A549 (cell line): ENCODE data around the gene GRM5.

ENCODE experiments used
- CBX2 ChIP-seq: fragments of 200-600 bp; sonication (generic); IDR thresholded peaks from 2 replicates; pipeline ENCODE4 v1.6.1; 2016; ENCODE audit warnings: low read depth, mild to moderate bottlenecking, borderline replicate concordance
- CBX8 ChIP-seq: fragments of 200-600 bp; sonication (generic); IDR thresholded peaks from 2 replicates; pipeline ENCODE4 v1.6.1; 2016
- CHD4 ChIP-seq: fragments of 200-600 bp; sonication (generic); IDR thresholded peaks from 2 replicates; pipeline ENCODE4 v1.6.1; 2016; ENCODE audit warnings: antibody characterized with exemption, mild to moderate bottlenecking, borderline replicate concordance
- CTCF ChIP-seq: fragments of >200 bp; sonication (Bioruptor Twin); formaldehyde crosslinking; IDR thresholded peaks from 3 replicates; pipeline ENCODE4 v1.5.1; 2016
- E2F6 ChIP-seq: IDR thresholded peaks from 2 replicates; pipeline ENCODE4 v1.6.1; 2012; ENCODE audit warnings: low read depth, borderline replicate concordance
- EP300 ChIP-seq, 2 experiments: fragments of >200 bp; sonication (Bioruptor Twin); formaldehyde crosslinking; IDR thresholded peaks; 2 replicates in 1 of 2; 3 replicates in 1 of 2; pipeline ENCODE4 v1.6.1; 2016 to 2017
- HDAC2 ChIP-seq: fragments of 200-600 bp; sonication (generic); IDR thresholded peaks from 2 replicates; pipeline ENCODE4 v1.6.1; 2016
- MAFK ChIP-seq: fragments of 450-650 bp; IDR thresholded peaks from 2 replicates; pipeline ENCODE4 v1.6.1; 2014; ENCODE audit not compliant: partially characterized antibody
- MAX ChIP-seq: IDR thresholded peaks from 2 replicates; pipeline ENCODE4 v1.6.1; 2012
- POLR2A ChIP-seq: IDR thresholded peaks from 2 replicates; pipeline ENCODE4 v1.6.1; 2012; ENCODE audit warnings: mild to moderate bottlenecking, low read length
- RAD21 ChIP-seq, 2 experiments: fragments of >200 bp in 1 of 2; sonication (Bioruptor Twin) in 1 of 2; formaldehyde crosslinking in 1 of 2; IDR thresholded peaks in 1 of 2; conservative IDR thresholded peaks in 1 of 2; 2 replicates in 1 of 2; 3 replicates in 1 of 2; pipeline ENCODE4 v1.6.1; 2012 to 2018; ENCODE audit warnings: inconsistent platforms in 1 of 2
- SMC3 ChIP-seq: fragments of >200 bp; sonication (Bioruptor Twin); formaldehyde crosslinking; IDR thresholded peaks from 3 replicates; pipeline ENCODE4 v1.6.1; 2018; ENCODE audit warnings: inconsistent platforms
- SREBF2 ChIP-seq: fragments of 450-650 bp; IDR thresholded peaks from 2 replicates; pipeline ENCODE4 v1.6.1; 2014; ENCODE audit warnings: mild to moderate bottlenecking, moderate library complexity
- ZC3H11A ChIP-seq: fragments of 450-650 bp; IDR thresholded peaks from 2 replicates; pipeline ENCODE4 v1.6.1; 2014; ENCODE audit warnings: antibody characterized with exemption, mild to moderate bottlenecking

GRCh38 chr11:88495836-88496235 is 569.9 kb downstream of the GRM5 start:
- no peak for TF ChIP-seq SMC3
- TF ChIP-seq POLR2A = no peak
- no peak for TF ChIP-seq CTCF
- TF ChIP-seq EP300 (IDR thresholded peaks at IDR 0.05) = no peak
- no peak for TF ChIP-seq SREBF2
- TF ChIP-seq CHD4 = no peak
- no peak for TF ChIP-seq CBX8
- no peak for TF ChIP-seq HDAC2
- no peak for TF ChIP-seq RAD21 (conservative IDR thresholded peaks at IDR 0.05 in 1 of 2, IDR thresholded peaks at IDR 0.05 in 1 of 2)
- TF ChIP-seq MAX = no peak
- TF ChIP-seq E2F6 = no peak
- TF ChIP-seq CBX2 = no peak
- no peak for TF ChIP-seq MAFK
- TF ChIP-seq ZC3H11A = no peak
